Activated T-helper 1 cell treated with anti-CD3 and anti-CD28 coated beads, Interleukin-12 subunit alpha, Interleukin-12 subunit beta, Interleukin-2, Interleukin-4 antibody, amounts not matched to agents 30 ng/mL and 10 ng/mL and 1 ng/mL, durations not matched to agents 14 hours and 24 hours and 36 hours (primary cell): ENCODE measurements around the gene SPTB. TPM values are rescaled to one million over a fixed set of nuclear protein-coding genes. Genes with fewer than 3 reads are reported as not detected.

ENCODE experiments used
- DNase-seq: peaks from one replicate; pipeline ENCODE4 v3.0.0; 2021; ENCODE audit warnings: low spot score
- H3K27ac Mint-ChIP-seq: one replicate; pipeline ENCODE4 v1.8.0; 2021; ENCODE audit warnings: mild to moderate bottlenecking, mixed read lengths
- H3K27me3 Mint-ChIP-seq: one replicate; pipeline ENCODE4 v1.8.0; 2022; ENCODE audit warnings: mild to moderate bottlenecking, moderate library complexity, mixed read lengths; ENCODE audit not compliant: insufficient read depth
- H3K36me3 Mint-ChIP-seq: one replicate; pipeline ENCODE4 v1.8.0; 2021; ENCODE audit warnings: low read depth, mixed read lengths
- H3K4me1 Mint-ChIP-seq: one replicate; pipeline ENCODE4 v1.8.0; 2021; ENCODE audit warnings: low read depth, mixed read lengths
- H3K4me3 Mint-ChIP-seq: one replicate; pipeline ENCODE4 v1.8.0; 2021; ENCODE audit warnings: mild to moderate bottlenecking, moderate library complexity, mixed read lengths
- H3K9me3 Mint-ChIP-seq: one replicate; pipeline ENCODE4 v1.8.0; 2021; ENCODE audit warnings: mixed read lengths
- intact Hi-C: fragments of 100-400 bp; cut with micrococcal nuclease; formaldehyde crosslinking; loops from one replicate; pipeline ENCODE4 v1.15.1; 2024
- total RNA-seq: library from RNA; stranded (reverse); gene quantifications from 2 replicates; pipeline ENCODE4 v1.2.3, GENCODE V29; 2022

Gene SPTB
- total RNA-seq, 1 donor from 2014 or later = not detected

DNA sequence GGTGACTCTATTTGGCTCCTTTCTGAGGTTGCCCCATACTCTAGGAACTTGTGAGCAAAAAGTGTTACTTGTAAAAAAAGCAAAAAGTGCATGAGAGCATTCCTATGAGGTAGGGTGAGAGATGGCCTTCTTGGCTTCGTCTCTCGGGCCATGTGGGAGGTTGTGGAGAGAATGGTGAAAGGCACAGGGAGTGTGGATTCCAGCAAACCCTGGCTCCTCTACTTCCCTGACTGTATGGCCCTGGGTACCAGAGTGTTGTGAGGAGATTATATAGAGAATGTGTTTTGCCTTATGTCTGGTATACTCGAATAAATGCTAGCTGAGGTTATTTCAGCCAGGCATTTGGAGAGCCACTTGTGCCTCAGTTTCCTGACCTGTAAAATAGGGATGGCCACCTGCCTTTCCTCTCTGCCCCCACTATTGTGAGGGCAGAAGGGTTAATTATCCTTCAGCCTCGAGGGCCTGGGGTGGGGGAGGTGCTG is 164.5 kb downstream of the SPTB start:
- Mint-ChIP-seq H3K9me3 (peaks cover 27% of the 10 kb centered on the region), H3K27me3 (peaks cover 8% of the 10 kb centered on the region), H3K27ac (no peak overlapping the region), H3K4me1 (peaks cover 71% of the 10 kb centered on the region), H3K4me3 (no peak overlapping the region), H3K36me3 (peaks cover 20% of the 10 kb centered on the region)
- intact Hi-C loops = no loop called here
- no peak for DNase-seq

DNA sequence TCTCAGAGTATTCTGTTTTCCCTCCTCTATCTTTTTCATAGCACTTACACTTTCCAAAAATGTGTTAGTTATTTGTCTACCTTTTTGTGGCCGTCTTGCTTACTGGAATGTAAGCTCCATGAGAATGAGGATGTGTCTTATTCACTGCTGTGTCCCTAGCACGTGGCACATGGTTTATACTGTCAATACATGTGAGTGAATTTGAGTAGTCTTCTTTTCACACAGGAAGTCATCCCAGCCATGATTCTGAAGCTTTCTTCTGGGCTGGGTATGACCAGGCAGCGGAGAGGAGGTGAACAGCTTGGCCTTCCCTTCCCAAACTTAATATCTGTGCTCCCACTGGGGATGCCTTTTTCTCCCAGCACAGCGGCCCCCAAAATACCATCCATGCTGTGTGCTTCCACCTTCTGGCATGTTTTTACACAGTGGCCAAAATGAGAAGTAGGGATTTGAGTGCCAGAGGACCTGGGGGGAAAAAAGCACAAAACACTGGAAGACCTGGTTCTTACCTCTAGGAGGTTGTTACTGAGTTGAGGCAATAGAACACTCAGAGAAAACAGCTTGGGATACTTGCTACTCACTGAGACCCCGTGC is 165.2 kb downstream of the SPTB start:
- intact Hi-C loops = no loop called here
- Mint-ChIP-seq H3K4me1 (peaks cover 71% of the 10 kb centered on the region), H3K27me3 (peaks cover 8% of the 10 kb centered on the region), H3K27ac (no peak overlapping the region), H3K4me3 (no peak overlapping the region), H3K9me3 (peaks cover 27% of the 10 kb centered on the region), H3K36me3 (peaks cover 16% of the 10 kb centered on the region)
- DNase-seq = no peak

DNA sequence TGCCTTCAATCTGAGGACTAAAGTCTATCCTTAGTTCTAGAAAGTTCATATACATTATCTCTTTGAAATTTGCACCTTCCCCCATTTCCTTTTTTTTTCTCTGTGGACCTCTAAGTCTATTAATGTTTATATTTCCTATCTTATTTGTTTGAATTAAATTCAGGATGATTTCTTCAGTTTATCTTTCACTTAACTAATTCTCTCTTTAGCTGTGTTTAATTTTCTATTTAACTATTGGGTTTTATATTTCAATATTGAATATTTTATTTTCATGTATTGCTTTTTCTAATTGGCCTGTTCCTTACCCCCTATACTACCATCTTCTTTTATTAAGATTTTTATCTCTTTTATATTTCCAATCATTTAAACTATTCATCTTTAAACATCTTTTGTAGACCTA is 166.0 kb downstream of the SPTB start:
- DNase-seq = no peak
- peaks cover 4% of the 10 kb centered on the region for H3K27me3 Mint-ChIP-seq
- H3K36me3 Mint-ChIP-seq = peaks cover 12% of the 10 kb centered on the region
- peaks cover 27% of the 10 kb centered on the region for H3K9me3 Mint-ChIP-seq
- peaks cover 75% of the 10 kb centered on the region for H3K4me1 Mint-ChIP-seq
- no peak overlapping the region for H3K4me3 Mint-ChIP-seq
- no peak overlapping the region for H3K27ac Mint-ChIP-seq
- intact Hi-C loops = no loop called here

DNA sequence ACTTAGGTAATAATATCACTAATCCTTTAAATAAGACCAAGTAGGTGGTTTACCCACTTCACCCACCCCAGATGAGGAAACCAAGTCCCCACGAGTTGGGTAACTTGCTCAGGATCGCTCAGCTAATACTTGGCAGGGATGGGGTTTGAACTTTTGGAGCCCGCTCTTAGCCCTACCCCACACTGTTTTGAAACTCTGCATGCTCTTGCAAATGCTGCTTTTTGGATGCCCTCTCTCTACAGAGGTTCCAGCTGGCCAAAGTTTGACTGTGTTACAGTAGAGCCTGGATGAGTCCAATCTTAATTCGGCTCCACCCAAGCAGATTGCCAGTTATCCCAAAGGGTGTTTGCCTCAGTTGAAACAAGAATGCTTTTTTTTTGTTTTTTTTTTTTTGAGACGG is 168.7 kb downstream of the SPTB start:
- Mint-ChIP-seq H3K9me3 (peaks cover 27% of the 10 kb centered on the region), H3K27ac (no peak overlapping the region), H3K4me3 (no peak overlapping the region), H3K27me3 (peaks cover 4% of the 10 kb centered on the region), H3K4me1 (peaks cover 73% of the 10 kb centered on the region), H3K36me3 (peaks cover 11% of the 10 kb centered on the region)
- intact Hi-C loops = no loop called here
- DNase-seq = no peak

DNA sequence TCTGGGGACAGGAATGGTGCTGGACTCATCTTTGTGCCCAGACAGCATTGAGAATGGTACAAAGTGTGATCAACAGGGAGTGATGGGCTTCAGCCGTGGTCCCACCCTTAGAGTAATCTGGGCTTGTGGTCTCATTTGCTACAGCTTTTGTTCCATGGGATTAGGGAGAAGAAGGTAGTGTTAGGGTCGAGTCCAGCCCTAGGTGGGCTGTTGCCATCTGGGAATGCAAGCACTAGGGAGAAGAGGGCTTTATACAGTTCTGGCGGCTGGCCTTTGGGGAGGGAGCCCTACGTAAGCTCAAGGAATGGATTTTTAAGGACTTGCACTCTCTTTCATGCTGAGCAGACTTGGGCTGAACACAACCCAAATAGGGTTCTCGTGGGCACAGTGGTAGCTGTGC is 170.6 kb downstream of the SPTB start:
- Mint-ChIP-seq H3K4me1 (peaks cover 64% of the 10 kb centered on the region), H3K27me3 (peaks cover 9% of the 10 kb centered on the region), H3K36me3 (peaks cover 8% of the 10 kb centered on the region), H3K4me3 (peak overlapping the region; percentile 47), H3K9me3 (peaks cover 21% of the 10 kb centered on the region), H3K27ac (peak overlapping the region; percentile 83)
- DNase-seq = no peak
- intact Hi-C loops = loop anchor here (2.0 to 5.0 kb wide), 4 partner anchors 16 to 203 kb away; partner anchors contain the start of genes CHURC1 and HSPA2

DNA sequence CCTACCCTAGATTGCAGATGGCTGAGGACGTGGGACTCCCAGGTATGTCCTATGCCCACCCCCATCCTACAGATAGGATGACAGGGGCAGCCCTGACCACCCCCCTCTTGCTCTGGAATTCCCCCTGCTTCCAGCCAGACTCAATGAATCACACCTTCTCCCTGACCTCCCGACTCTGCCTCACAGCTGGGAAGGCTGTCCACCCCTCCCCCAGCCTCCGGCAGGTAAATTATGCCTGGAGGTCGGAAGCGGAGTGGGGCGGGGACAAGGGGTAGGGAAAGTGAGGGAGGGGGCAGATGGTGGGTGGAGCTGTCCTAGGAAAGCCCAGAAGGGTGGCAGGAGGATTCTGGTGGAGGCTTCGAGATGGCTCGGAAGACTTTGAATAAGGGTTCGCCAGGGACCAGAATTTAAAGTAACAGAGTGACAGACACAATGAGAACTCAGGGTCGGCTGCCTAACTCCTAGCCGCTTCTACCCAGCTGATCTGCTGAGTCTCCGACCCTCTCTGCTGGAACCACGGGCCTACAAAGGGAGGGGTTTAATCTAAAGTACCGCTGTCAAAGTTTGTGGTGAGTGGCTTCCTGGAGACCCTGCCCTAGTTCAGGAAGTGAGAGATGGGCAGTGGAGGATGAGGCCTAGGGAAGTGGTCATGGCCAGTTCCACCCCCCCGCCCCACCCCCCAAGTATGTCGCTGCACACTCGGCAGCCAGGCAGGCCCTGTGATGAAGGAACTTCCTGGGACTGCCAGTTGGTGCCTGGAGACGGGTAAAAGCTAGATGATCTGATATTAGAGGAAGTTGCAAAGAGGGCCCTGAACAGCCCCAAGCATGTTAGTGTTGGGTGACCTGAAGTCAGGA is 171.3 kb downstream of the SPTB start:
- Mint-ChIP-seq H3K4me3 (peak overlapping the region; percentile 47), H3K4me1 (peaks cover 70% of the 10 kb centered on the region), H3K9me3 (peaks cover 14% of the 10 kb centered on the region), H3K27ac (peak overlapping the region; percentile 83), H3K36me3 (peaks cover 8% of the 10 kb centered on the region), H3K27me3 (peaks cover 10% of the 10 kb centered on the region)
- intact Hi-C loops = loop anchor here (2.0 to 5.0 kb wide), 4 partner anchors 16 to 204 kb away; partner anchors contain the start of genes CHURC1 and HSPA2
- DNase-seq = peak; percentile 57

DNA sequence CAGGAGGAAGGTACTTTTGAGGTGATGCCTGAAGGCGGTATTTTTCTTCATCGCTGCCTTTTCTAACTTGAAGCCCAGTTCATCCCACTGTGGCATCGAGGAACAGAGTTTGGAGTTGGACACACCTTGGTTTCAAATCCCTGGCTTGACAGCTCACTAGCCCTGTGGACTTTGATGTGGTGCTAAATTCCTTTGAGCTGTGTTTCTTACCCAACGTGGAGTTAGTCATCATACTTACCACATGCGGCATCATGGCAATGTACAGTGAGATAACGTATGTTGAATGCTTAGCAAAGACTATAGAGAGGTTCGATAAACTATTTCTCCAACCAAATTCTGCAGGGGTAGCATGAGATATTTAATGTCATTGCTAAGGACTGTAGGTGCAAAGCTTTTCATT is 172.0 kb downstream of the SPTB start:
- Mint-ChIP-seq H3K27ac (peak overlapping the region; percentile 35), H3K9me3 (peaks cover 7% of the 10 kb centered on the region), H3K4me3 (peak overlapping the region; percentile 19), H3K36me3 (peaks cover 3% of the 10 kb centered on the region), H3K27me3 (peaks cover 16% of the 10 kb centered on the region), H3K4me1 (peaks cover 70% of the 10 kb centered on the region)
- intact Hi-C loops = loop anchor here (2.0 to 5.0 kb wide), 4 partner anchors 17 to 205 kb away; partner anchors contain the start of genes CHURC1 and HSPA2
- no peak for DNase-seq

DNA sequence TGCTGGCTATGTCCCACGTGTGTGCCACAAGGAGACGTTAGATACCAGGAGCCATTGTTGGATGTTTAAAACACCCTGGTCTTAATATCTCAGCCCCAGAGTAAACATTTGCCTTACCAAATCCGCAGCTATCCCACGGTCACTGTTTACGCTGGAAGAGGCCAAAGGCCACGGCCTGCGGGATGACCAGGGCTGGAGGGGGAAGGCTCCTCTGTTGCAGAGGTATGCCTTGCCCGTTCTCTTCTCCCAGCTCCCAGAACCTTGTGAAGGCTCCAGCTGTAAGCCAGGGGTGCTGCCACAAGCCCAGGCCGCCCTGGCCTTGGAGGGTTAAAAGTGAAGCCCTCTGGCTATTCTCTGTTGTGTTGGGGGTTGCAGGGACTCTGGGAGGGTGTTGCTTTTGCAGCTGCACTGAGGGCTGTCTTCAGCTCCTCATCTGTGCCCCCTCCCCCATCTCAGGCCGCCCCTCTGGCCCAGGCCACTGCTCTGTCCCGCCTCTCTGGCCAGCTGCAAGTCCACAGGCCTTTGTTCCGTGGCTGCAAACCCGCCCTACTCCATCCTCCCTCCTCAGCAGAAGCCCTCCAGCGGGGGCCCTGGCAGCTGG is 173.0 kb downstream of the SPTB start:
- Mint-ChIP-seq H3K27ac (peak overlapping the region; percentile 35), H3K27me3 (peaks cover 23% of the 10 kb centered on the region), H3K4me1 (peaks cover 76% of the 10 kb centered on the region), H3K36me3 (no peaks in the 10 kb centered on the region), H3K4me3 (peak overlapping the region; percentile 85), H3K9me3 (no peaks in the 10 kb centered on the region)
- no peak for DNase-seq
- intact Hi-C loops = loop anchor here (5.0 kb wide), 3 partner anchors 34 to 206 kb away; partner anchors contain the start of genes CHURC1 and HSPA2

DNA sequence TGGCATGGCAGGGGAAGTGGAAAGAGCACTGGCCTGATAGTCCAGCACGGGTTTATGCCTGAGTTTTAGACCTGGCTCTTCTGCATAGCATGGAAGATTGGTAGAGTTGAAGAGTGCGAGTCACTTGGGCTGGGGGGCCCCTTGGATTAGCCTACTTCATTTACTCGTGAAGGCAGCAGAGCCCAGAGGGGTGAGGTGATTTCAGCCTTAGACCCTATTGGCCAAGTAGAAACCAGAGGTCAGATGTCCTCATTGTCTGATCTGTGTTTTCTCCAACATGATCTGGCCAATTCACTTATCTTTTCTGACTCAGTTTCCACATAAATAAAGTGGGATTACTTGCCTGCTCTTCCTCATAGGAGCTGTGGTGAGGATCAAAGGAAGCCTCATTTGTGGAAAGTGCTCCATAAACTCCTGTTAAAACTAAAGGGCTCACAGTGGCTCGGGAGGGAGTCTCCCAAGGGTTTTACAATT is 173.6 kb downstream of the SPTB start:
- Mint-ChIP-seq H3K4me3 (peak overlapping the region; percentile 85), H3K4me1 (peaks cover 79% of the 10 kb centered on the region), H3K27ac (no peak overlapping the region), H3K36me3 (no peaks in the 10 kb centered on the region), H3K9me3 (no peaks in the 10 kb centered on the region), H3K27me3 (peaks cover 28% of the 10 kb centered on the region)
- intact Hi-C loops = loop anchor here (5.0 kb wide), 3 partner anchors 34 to 206 kb away; partner anchors contain the start of genes CHURC1 and HSPA2
- no peak for DNase-seq

DNA sequence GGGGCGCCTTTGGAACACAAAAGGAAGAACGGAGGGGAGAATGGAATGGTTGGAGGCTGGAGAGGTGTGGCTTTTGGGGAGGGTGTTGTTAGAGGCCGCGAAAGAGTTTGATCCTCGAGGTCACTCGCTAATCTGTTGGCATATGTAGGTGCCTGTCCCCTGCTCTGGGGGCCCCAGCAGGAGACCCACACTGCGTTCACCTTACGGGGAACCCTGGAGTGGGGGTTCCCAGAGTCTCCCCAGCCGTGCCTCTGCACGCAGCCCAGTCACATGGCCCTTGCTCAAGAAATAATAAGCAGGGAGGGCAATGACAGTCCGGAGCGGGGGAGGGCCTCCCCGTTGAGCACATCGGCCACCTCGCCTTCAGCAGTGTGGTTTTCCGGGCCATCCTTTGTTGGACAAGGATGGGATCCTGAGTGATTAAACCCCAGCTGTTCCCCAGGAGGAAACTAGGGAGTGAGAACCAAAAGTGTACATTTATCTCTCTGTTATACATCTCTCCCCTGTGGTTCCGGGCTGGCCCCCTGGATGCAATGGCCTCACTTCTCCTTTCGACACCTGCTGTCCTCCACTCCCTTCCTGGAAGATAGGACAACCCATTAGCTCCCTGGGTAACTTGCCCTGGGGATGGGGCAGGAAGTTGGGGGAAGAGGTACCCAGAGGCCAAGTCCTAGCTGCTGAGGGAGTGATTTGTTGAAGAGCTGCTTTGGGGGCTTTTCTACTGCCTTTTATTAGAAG is 174.2 kb downstream of the SPTB start:
- intact Hi-C loops = loop anchor here (5.0 kb wide), 3 partner anchors 33 to 207 kb away; partner anchors contain the start of genes CHURC1 and HSPA2
- Mint-ChIP-seq H3K4me1 (peaks cover 76% of the 10 kb centered on the region), H3K27me3 (peaks cover 35% of the 10 kb centered on the region), H3K4me3 (peak overlapping the region; percentile 85), H3K36me3 (no peaks in the 10 kb centered on the region), H3K9me3 (no peaks in the 10 kb centered on the region), H3K27ac (peak overlapping the region; percentile 65)
- no peak for DNase-seq

DNA sequence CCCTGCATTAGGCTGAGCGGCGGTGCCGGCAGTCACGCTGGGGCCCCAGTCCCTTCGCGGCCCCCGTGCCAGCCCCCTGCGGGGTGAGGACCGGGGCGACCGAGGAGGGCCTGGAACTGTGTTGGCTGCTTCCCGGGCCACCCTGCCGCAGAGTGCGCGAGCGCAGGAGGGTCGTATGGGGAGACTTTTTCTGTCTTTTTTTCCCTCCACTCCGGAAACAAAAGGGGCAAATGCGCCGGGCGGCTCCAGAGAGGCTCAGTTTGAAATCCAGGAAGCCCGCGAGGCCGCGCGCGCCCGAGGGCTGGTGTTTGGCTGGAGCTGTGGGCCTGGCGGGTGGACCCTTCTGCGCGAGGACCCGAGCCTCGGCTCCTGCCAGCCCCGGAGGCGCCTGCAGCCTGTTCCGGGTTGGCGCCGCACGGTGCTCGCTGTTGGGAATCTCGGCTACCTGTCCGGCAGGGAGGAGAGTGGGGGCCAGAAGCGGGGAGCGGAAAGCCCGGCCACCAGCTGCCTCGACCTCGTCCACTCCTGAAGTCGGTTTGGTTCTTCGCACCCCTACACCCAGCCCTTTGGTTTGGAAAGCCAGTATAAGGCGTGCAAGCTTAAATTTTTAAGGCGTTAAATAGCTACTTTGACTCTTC is 174.8 kb downstream of the SPTB start:
- peak overlapping the region; percentile 19 for H3K27ac Mint-ChIP-seq
- intact Hi-C loops = loop anchor here (5.0 kb wide), 3 partner anchors 33 to 207 kb away; partner anchors contain the start of genes CHURC1 and HSPA2
- H3K4me3 Mint-ChIP-seq = peak overlapping the region; percentile 85
- H3K9me3 Mint-ChIP-seq = no peaks in the 10 kb centered on the region
- H3K36me3 Mint-ChIP-seq = peaks cover 2% of the 10 kb centered on the region
- H3K4me1 Mint-ChIP-seq = peaks cover 74% of the 10 kb centered on the region
- H3K27me3 Mint-ChIP-seq = peaks cover 40% of the 10 kb centered on the region
- DNase-seq = no peak
